BLaER1 (cell line): ENCODE measurements around the gene CCDC93.

Experiments
- H3K27ac ChIP-seq: shearing (Covaris generic); formaldehyde crosslinking; 2 replicates; pipeline ENCODE4 v1.8.1; 2022
- H3K27me3 ChIP-seq: shearing (Covaris generic); formaldehyde crosslinking; 2 replicates; pipeline ENCODE4 v1.8.1; 2022
- H3K36me3 ChIP-seq: shearing (Covaris generic); formaldehyde crosslinking; 2 replicates; pipeline ENCODE4 v1.8.1; 2022
- H3K4me1 ChIP-seq: shearing (Covaris generic); formaldehyde crosslinking; 2 replicates; pipeline ENCODE4 v1.8.1; 2022
- H3K4me2 ChIP-seq: shearing (Covaris generic); formaldehyde crosslinking; 2 replicates; pipeline ENCODE4 v1.8.1; 2022
- H3K4me3 ChIP-seq: shearing (Covaris generic); formaldehyde crosslinking; 2 replicates; pipeline ENCODE4 v1.8.1; 2022
- H3K9ac ChIP-seq: shearing (Covaris generic); formaldehyde crosslinking; 2 replicates; pipeline ENCODE4 v1.8.1; 2022
- H3K9me3 ChIP-seq: shearing (Covaris generic); formaldehyde crosslinking; 2 replicates; pipeline ENCODE4 v1.8.1; 2022
- H4K20me1 ChIP-seq: shearing (Covaris generic); formaldehyde crosslinking; 2 replicates; pipeline ENCODE4 v1.8.1; 2022
- Cebpa-rat ChIP-seq: shearing (Covaris generic); IDR thresholded peaks from 2 replicates; pipeline ENCODE4 v1.8.1; 2022

Gene CCDC93

DNA sequence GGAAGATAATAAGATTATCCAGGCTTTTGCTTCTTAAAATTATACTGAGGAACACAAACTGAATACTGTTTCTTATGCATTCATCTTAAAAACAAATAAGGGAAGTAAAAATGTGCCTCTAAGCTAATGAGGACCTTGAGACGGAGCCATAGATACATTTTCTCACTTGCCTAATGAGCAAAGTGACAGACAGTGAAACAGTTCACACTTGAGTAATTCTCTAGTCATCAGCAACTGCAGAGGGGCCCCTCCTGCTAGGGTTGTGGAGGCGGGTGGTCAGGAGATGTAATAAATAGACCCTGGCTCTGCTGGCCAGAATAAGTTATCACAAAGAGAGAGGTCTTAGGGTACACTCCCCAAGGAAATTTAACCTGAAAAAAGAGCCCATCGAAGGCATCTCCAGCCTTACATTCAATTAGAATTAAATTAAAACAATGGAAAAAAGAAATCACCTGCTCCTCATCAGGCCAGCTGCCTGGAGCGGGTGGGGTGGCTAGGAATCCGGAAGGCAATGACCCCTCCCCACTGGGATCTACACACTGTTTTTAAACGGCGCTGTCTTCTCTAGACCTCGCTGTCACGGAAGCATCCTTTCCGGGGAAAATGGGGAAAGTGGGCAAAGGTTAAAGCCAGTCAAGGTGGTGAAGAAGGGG lies 41.8 kb upstream of the CCDC93 start:
- no peaks in the 10 kb centered on the region for H3K27me3 ChIP-seq
- H3K4me1 ChIP-seq = peaks cover 35% of the 10 kb centered on the region
- peak overlapping the region; percentile 54 for H3K4me2 ChIP-seq
- H3K4me3 ChIP-seq = no peak overlapping the region
- H3K27ac ChIP-seq = no peak overlapping the region
- H3K36me3 ChIP-seq = no peaks in the 10 kb centered on the region
- H4K20me1 ChIP-seq = no peaks in the 10 kb centered on the region
- TF ChIP-seq Cebpa-rat = no peak
- H3K9ac ChIP-seq = no peak overlapping the region
- no peaks in the 10 kb centered on the region for H3K9me3 ChIP-seq

DNA sequence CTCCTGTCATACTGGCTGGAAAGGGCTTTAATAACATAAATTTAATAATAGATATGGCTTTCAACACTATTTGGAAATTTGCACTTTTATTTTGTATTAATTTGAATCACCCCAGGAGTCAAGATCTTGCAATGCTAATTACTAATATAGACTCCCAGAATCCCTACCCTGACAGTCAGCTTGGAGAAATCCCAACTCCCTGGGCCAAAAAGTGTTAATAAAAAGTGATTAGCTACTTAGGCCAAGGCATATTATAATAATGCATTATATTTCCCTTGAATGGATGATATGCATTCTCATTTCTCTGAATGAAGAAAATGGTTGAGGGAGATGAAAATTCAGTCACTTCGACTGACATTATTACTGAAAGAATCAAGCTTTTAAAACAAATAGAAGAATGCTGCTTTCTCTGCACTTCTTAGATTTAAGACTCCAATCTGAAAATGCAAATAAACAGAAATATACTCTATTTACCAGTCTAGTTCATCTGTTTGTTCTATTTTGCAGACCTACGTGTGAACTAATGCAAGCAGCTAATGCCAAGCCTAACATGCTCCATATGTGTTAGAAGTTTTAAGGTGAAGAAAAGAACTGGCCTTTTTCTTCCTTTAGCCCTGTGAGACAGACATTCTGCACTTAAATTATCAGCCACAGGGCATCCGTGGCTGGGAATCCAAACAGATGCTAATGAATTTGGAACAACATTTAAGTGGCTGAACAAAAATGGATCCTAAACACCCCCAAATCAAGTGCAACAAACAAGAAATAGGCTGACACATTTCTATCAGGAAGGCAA lies 40.5 kb upstream of the CCDC93 start:
- Histone ChIP-seq H3K27me3 (no peaks in the 10 kb centered on the region), H3K4me2 (no peak overlapping the region), H3K9ac (no peak overlapping the region), H3K4me1 (peaks cover 33% of the 10 kb centered on the region), H3K4me3 (no peak overlapping the region), H3K36me3 (no peaks in the 10 kb centered on the region), H3K9me3 (no peaks in the 10 kb centered on the region), H3K27ac (no peak overlapping the region), H4K20me1 (no peaks in the 10 kb centered on the region)
- no peak for TF ChIP-seq Cebpa-rat

DNA sequence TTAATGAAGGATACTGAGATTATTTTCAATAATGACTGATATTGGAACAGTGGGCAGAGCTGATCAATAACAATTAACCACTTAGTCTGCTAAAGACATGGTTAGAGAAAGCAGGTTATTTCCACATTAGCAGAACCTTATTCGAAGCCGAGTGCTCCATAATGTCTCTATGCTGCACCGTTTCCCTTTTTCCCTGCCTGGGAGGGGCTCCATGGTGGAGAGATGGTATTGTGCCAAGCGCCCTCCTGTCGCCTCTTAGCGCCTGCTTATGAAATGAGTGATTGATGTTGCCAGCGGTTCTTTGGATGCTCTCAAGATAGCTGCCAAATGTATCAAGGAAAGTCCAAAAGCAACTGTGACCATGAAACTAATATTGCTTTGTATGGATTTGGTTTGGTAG lies 39.8 kb upstream of the CCDC93 start:
- no peak for TF ChIP-seq Cebpa-rat
- Histone ChIP-seq H4K20me1 (no peaks in the 10 kb centered on the region), H3K9ac (no peak overlapping the region)

DNA sequence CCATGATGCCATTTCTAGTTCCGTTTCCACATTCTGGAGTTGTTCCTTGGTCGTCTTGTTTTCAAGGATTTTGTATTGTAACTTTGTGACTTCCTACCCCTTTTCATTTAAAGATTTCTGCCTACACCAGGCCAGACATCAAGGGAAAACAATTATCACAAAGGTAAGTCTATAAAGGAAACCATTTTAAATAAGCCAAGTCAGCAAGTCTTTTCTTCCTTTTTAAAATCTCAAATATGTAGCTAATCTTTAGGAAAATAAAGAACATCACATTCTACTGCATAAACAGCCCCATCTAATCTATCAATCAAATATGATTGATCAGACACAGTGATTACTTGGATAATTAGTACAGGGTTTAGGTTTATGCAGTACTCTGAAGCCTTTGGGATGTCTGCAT lies 38.6 kb upstream of the CCDC93 start:
- no peak overlapping the region for H3K9ac ChIP-seq
- TF ChIP-seq Cebpa-rat = no peak
- H3K9me3 ChIP-seq = no peaks in the 10 kb centered on the region
- H3K4me1 ChIP-seq = peaks cover 31% of the 10 kb centered on the region
- no peaks in the 10 kb centered on the region for H3K27me3 ChIP-seq
- no peaks in the 10 kb centered on the region for H4K20me1 ChIP-seq
- no peak overlapping the region for H3K27ac ChIP-seq
- H3K36me3 ChIP-seq = no peaks in the 10 kb centered on the region
- H3K4me2 ChIP-seq = no peak overlapping the region
- no peak overlapping the region for H3K4me3 ChIP-seq

More for the DNA sequence above, 39.8 kb upstream of the CCDC93 start:
- Histone ChIP-seq H3K4me3 (no peak overlapping the region), H3K27ac (no peak overlapping the region), H3K4me2 (no peak overlapping the region), H3K36me3 (no peaks in the 10 kb centered on the region), H3K27me3 (no peaks in the 10 kb centered on the region), H3K4me1 (peaks cover 31% of the 10 kb centered on the region), H3K9me3 (no peaks in the 10 kb centered on the region)

DNA sequence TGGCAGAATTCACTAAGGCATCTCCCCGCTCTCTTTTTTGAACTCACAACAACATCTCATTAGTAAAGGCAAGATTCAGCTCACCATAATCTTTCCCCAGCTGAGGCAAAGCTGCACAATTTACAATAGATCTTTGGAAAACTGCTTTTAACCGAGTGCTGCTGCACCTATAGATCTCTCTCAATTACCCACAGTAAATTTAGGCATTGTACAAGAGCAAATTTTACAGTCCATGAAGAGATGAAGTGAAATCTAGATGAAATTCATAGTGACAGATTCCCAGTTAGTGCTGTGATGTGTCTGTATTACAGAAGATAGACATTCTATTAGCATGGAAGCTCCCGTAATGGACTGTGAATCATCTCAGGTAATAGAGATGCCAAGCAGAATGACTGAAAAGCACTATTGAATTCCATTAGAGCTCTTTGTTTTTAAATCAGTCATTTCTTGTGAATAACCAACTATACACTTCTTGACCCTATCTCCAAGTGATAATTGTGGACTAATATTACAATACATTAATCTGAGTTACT lies 38.0 kb upstream of the CCDC93 start:
- no peaks in the 10 kb centered on the region for H4K20me1 ChIP-seq
- H3K27ac ChIP-seq = no peak overlapping the region
- no peaks in the 10 kb centered on the region for H3K36me3 ChIP-seq
- H3K4me3 ChIP-seq = no peak overlapping the region
- no peaks in the 10 kb centered on the region for H3K27me3 ChIP-seq
- TF ChIP-seq Cebpa-rat = no peak
- H3K9ac ChIP-seq = no peak overlapping the region
- no peak overlapping the region for H3K4me2 ChIP-seq
- peaks cover 31% of the 10 kb centered on the region for H3K4me1 ChIP-seq
- no peaks in the 10 kb centered on the region for H3K9me3 ChIP-seq

DNA sequence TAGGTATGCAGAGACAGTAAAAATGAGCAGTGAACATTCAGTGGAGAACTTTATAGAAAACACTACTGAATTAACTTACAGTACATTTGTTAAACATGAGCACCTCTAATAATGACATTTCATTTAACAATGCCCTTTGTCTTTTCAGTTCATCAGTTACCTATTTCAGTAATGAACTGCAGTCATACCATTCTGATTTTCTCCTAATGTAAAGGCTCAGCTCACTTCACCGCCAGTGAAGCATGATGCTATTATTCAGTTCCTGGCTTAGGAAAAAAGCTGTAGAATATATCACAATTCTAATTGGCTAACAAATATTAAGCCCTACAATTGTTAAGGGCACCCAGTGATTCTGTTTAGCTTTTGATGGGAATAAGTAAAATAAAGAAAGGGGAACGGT lies 37.1 kb upstream of the CCDC93 start:
- H3K27ac ChIP-seq = no peak overlapping the region
- no peaks in the 10 kb centered on the region for H3K36me3 ChIP-seq
- H3K4me1 ChIP-seq = peaks cover 23% of the 10 kb centered on the region
- no peak overlapping the region for H3K4me3 ChIP-seq
- H3K9ac ChIP-seq = no peak overlapping the region
- H4K20me1 ChIP-seq = no peaks in the 10 kb centered on the region
- H3K4me2 ChIP-seq = no peak overlapping the region
- TF ChIP-seq Cebpa-rat = no peak
- no peaks in the 10 kb centered on the region for H3K27me3 ChIP-seq
- H3K9me3 ChIP-seq = no peaks in the 10 kb centered on the region

DNA sequence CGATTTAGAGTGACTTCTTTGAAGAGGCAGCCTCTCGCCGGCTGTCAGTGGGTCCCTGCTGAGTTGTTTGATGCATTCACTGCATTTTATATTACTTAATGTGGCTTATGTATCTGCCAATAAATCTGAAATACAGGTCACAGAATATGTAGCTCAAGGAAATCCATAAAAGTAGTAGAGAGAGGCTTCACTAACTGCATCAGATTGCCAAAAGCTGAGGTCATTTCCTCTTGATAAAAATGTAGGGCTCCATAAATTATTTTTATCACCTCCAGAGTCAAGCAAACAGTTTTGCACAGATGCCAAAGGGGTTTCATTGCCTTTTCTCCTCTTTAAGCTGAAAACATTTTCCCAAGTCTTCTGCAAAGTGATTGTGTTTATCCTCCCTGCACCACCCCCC lies 36.5 kb upstream of the CCDC93 start:
- Histone ChIP-seq H3K9ac (no peak overlapping the region), H3K4me2 (peak overlapping the region; percentile 31), H3K27ac (no peak overlapping the region), H4K20me1 (no peaks in the 10 kb centered on the region), H3K27me3 (no peaks in the 10 kb centered on the region), H3K36me3 (no peaks in the 10 kb centered on the region), H3K4me1 (peaks cover 18% of the 10 kb centered on the region), H3K9me3 (no peaks in the 10 kb centered on the region), H3K4me3 (no peak overlapping the region)
- no peak for TF ChIP-seq Cebpa-rat

DNA sequence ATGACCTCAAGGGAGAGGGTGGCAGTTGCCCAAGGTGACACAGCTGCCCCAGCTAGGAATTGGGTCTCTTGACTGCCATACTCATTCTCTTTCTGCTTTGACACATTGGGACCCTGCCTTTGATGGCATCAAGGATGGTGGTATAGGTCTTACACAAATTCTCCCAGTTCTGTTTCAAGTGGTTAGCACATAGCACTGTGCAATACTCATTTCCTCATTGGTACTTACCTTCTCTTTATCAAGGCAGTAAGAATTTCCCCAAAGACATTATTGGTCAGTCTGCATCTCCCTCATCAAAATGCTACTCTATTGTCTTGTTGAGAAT lies 35.9 kb upstream of the CCDC93 start:
- no peak for TF ChIP-seq Cebpa-rat
- no peak overlapping the region for H3K9ac ChIP-seq
- H3K4me3 ChIP-seq = no peak overlapping the region
- H4K20me1 ChIP-seq = no peaks in the 10 kb centered on the region
- no peaks in the 10 kb centered on the region for H3K36me3 ChIP-seq
- H3K9me3 ChIP-seq = no peaks in the 10 kb centered on the region
- no peak overlapping the region; the same call in 1 of the 2 replicates for H3K4me2 ChIP-seq
- H3K4me1 ChIP-seq = peaks cover 13% of the 10 kb centered on the region
- H3K27me3 ChIP-seq = no peaks in the 10 kb centered on the region
- H3K27ac ChIP-seq = no peak overlapping the region

DNA sequence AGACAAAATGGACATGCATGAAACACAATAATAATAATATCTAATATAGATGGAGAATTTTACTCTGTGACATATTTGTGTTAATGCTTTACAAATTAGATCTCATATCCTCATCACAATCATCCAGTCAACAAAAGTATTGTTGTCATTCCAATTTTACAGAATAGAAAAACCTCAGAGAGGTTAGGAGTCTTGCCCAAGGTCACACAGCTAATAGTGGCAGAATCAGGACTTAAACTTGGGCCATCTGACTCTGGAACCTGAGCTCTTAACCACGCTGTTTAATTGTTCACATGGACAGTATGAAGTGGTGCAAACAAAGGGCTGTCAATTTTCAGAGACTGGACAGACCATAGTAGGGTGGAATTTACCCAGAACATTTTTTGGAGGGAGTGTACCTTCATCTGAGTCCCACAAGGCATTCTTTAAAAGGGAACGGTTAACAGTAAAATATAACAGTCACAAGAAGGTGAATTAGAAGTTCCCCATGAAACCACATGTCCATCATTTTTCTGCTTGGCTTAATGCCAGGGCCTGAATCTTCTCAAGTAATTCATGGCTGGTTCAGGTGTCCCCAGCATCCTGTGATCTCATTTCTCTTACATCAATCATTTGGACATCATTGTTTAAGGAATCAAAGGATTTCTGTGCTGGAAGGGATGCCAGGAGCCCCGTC lies 35.4 kb upstream of the CCDC93 start:
- Histone ChIP-seq H3K27ac (no peak overlapping the region), H3K9ac (no peak overlapping the region), H3K9me3 (no peaks in the 10 kb centered on the region), H3K4me1 (peaks cover 13% of the 10 kb centered on the region), H3K27me3 (no peaks in the 10 kb centered on the region), H4K20me1 (no peaks in the 10 kb centered on the region), H3K4me2 (no peak overlapping the region), H3K36me3 (no peaks in the 10 kb centered on the region), H3K4me3 (no peak overlapping the region)
- no peak for TF ChIP-seq Cebpa-rat

DNA sequence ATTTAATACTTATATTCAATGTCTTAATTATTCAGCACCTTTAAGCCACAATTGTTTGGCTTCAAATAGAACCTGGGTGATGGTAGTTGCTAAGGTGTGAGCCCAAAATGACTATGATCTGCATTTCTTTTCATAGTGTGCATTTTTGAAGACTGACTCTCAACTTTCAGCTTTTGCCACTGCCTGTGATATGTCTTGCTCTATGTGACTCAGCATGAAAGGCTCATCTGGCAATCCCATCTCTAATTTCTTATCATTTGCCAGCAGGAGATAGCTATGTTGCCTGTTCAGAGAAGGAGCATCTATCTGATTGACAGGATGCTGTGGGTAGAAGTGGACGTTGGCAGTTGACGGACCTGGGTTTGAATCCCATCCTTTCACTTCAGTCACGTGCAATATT lies 34.5 kb upstream of the CCDC93 start:
- Histone ChIP-seq H3K27me3 (no peaks in the 10 kb centered on the region), H3K36me3 (no peaks in the 10 kb centered on the region), H3K9ac (no peak overlapping the region), H3K4me1 (peaks cover 13% of the 10 kb centered on the region), H3K27ac (no peak overlapping the region), H3K4me2 (no peak overlapping the region), H3K4me3 (no peak overlapping the region), H4K20me1 (no peaks in the 10 kb centered on the region), H3K9me3 (no peaks in the 10 kb centered on the region)
- no peak for TF ChIP-seq Cebpa-rat
